Coronary artery (tissue), 2 donors: Measurements from ENCODE around the gene C11orf98.
"Not testable (repeated sequence)": the region's sequence is repeated elsewhere in the genome, so short reads cannot be mapped to it uniquely, and the experiment has no call there.

Experiments used
- DNase-seq: peaks from one replicate; pipeline ENCODE4 v3.0.0-alpha.2; 2017; ENCODE audit warnings: low spot score
- H3K27ac ChIP-seq, 2 donors: fragments of 200-600 bp; sonication (generic); one replicate each; pipeline ENCODE4 v1.5.1; 2016 to 2019
- H3K4me3 ChIP-seq: fragments of 200-600 bp; sonication (generic); 2 replicates; pipeline ENCODE4 v1.5.1; 2016; ENCODE audit warnings: mild to moderate bottlenecking, moderate library complexity
- CTCF ChIP-seq: fragments of 200-600 bp; sonication (generic); IDR thresholded peaks from one replicate; pipeline ENCODE4 v1.5.1; 2019; ENCODE audit warnings: antibody characterized with exemption

C11orf98 gene

GRCh38 chr11:62680825-62681240 lies 15.8 kb upstream of the C11orf98 start:
- DNase-seq = no peak

GRCh38 chr11:62678770-62679696 lies 14.0 kb upstream of the C11orf98 start, which contains the start of gene UBXN1:
TSS of gene UBXN1 (minus strand) at chr11:62679073. CDS start at chr11:62678923, 150 bp downstream.
- peak within 1 kb of the TSS; percentile 84 to 89 for H3K27ac ChIP-seq
- DNase-seq = peak; percentile 95
- peak within 1 kb of the TSS; percentile 87 for H3K4me3 ChIP-seq
- no peak for TF ChIP-seq CTCF

More at GRCh38 chr11:62680825-62681240, 15.8 kb upstream of the C11orf98 start:
- no peak overlapping the region for H3K4me3 ChIP-seq
- peak overlapping the region in 1 of 2 donors; percentile 30 for H3K27ac ChIP-seq
- TF ChIP-seq CTCF = no peak

- DNase-seq = no peak
- Histone ChIP-seq H3K4me3 (peak overlapping the region; percentile 87), H3K27ac (peak overlapping the region; percentile 84 to 89)
- no peak for TF ChIP-seq CTCF
Observed at GRCh38 chr11:62678433-62678769, 13.4 kb upstream of the C11orf98 start.

- DNase-seq = no peak
- no peak overlapping the region for H3K27ac ChIP-seq
- TF ChIP-seq CTCF = no peak
- peak overlapping the region; percentile 87 for H3K4me3 ChIP-seq
Observed at GRCh38 chr11:62677714-62678113, 12.7 kb upstream of the C11orf98 start.

DNA sequence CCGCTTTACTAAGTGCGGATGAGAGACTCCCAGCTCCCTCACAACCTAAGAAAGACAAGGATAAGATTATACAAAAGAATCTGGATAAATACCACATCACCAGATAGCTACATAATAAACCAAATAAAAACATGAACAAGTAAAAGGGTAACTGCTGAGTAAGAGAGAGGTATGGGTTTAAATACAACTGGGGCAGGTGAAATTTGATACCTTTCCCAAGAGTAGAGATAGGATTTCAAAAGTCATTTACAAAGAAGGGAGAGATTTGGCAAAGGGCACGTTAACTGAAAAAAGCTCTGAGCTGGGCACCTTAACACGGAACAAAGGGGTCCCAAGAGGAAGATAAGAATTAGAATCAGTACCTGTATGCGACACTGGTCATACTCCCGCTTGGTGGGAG lies 12.1 kb upstream of the C11orf98 start:
- no peak for TF ChIP-seq CTCF
- H3K4me3 ChIP-seq = no peak overlapping the region
- no peak overlapping the region for H3K27ac ChIP-seq
- no peak for DNase-seq

- no peak for TF ChIP-seq CTCF
Observed at GRCh38 chr11:62676698-62677097, 11.7 kb upstream of the C11orf98 start.

DNA sequence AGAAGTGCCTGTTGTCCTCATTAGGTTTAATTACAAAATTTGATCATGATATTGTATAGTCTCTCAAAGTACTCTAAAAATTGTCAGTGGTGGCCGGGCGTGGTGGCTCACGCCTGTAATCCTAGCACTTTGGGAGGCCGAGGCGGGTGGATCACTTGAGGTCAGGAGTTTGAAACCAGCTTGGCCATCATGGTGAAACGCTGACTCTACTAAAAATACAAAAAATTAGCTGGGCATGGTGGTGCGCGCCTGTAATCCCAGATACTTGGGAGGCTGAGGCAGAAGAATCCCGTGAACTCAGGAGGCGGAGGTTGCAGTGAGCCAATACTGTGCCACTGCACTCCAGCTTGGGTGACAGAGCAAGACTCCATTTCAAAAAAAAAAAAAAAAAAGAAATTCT lies 10.4 kb upstream of the C11orf98 start:
- not testable (repeated sequence) for DNase-seq, H3K4me3 ChIP-seq, H3K27ac ChIP-seq

More at GRCh38 chr11:62676698-62677097, 11.7 kb upstream of the C11orf98 start:
- Histone ChIP-seq H3K27ac (no peak overlapping the region), H3K4me3 (no peak overlapping the region)
- DNase-seq = no peak
